ENCODE measurements around the gene DTNB.
A peak's percentile ranks its signal among the peaks of the same experiment; 100 is the strongest.

The DTNB gene

GRCh38 chr2:25368660-25369059 lies 304.7 kb downstream of the DTNB start:
- DNase-seq (ENCODE audit: low read depth) = no peak

GRCh38 chr2:25367296-25367695 lies 306.1 kb downstream of the DTNB start:
- H3K4me3 ChIP-seq (ENCODE audit: low read depth, low read length) = no peak overlapping the region

More at GRCh38 chr2:25368660-25369059, 304.7 kb downstream of the DTNB start:
- H3K4me3 ChIP-seq (ENCODE audit: low read depth, low read length) = no peak overlapping the region

GRCh38 chr2:25366629-25367028 lies 306.7 kb downstream of the DTNB start:
- DNase-seq (ENCODE audit: low read depth) = no peak

More at GRCh38 chr2:25367296-25367695, 306.1 kb downstream of the DTNB start:
- DNase-seq (ENCODE audit: low read depth) = no peak

GRCh38 chr2:25365241-25365640 lies 308.1 kb downstream of the DTNB start:
- no peak overlapping the region for H3K4me3 ChIP-seq (ENCODE audit: low read depth, low read length)
- DNase-seq (ENCODE audit: low read depth) = no peak

More at GRCh38 chr2:25366629-25367028, 306.7 kb downstream of the DTNB start:
- H3K4me3 ChIP-seq (ENCODE audit: low read depth, low read length) = no peak overlapping the region

- no peak overlapping the region for H3K4me3 ChIP-seq (ENCODE audit: low read depth, low read length)
- DNase-seq (ENCODE audit: low read depth) = no peak
These were observed 309.6 kb downstream of the DTNB start for GRCh38 chr2:25363733-25364132.

GRCh38 chr2:25362434-25363145 lies 310.8 kb downstream of the DTNB start:
- no peak for DNase-seq (ENCODE audit: low read depth)
- H3K4me3 ChIP-seq (ENCODE audit: low read depth, low read length) = peak overlapping the region; percentile 28

- DNase-seq (ENCODE audit: low read depth) = peak; percentile 52
These were observed 311.3 kb downstream of the DTNB start for GRCh38 chr2:25362049-25362433.

GRCh38 chr2:25361261-25362048 lies 311.9 kb downstream of the DTNB start:
- peak overlapping the region; percentile 28 for H3K4me3 ChIP-seq (ENCODE audit: low read depth, low read length)
- no peak for DNase-seq (ENCODE audit: low read depth)

More at GRCh38 chr2:25362049-25362433, 311.3 kb downstream of the DTNB start:
- peak overlapping the region; percentile 28 for H3K4me3 ChIP-seq (ENCODE audit: low read depth, low read length)

GRCh38 chr2:25358836-25359235 lies 314.5 kb downstream of the DTNB start:
- no peak for DNase-seq (ENCODE audit: low read depth)
- no peak overlapping the region for H3K4me3 ChIP-seq (ENCODE audit: low read depth, low read length)

GRCh38 chr2:25358249-25358815 lies 315.0 kb downstream of the DTNB start:
- no peak for DNase-seq (ENCODE audit: low read depth)
- H3K4me3 ChIP-seq (ENCODE audit: low read depth, low read length) = no peak overlapping the region

GRCh38 chr2:25356088-25356487 lies 317.3 kb downstream of the DTNB start:
- DNase-seq (ENCODE audit: low read depth) = no peak
- no peak overlapping the region for H3K4me3 ChIP-seq (ENCODE audit: low read depth, low read length)

GRCh38 chr2:25355270-25355669 lies 318.1 kb downstream of the DTNB start:
- DNase-seq (ENCODE audit: low read depth) = no peak

GRCh38 chr2:25354116-25354515 lies 319.3 kb downstream of the DTNB start:
- no peak for DNase-seq (ENCODE audit: low read depth)
- no peak overlapping the region for H3K4me3 ChIP-seq (ENCODE audit: low read depth, low read length)

More at GRCh38 chr2:25355270-25355669, 318.1 kb downstream of the DTNB start:
- H3K4me3 ChIP-seq (ENCODE audit: low read depth, low read length) = no peak overlapping the region

- peak; percentile 70 for DNase-seq (ENCODE audit: low read depth)
- no peak overlapping the region for H3K4me3 ChIP-seq (ENCODE audit: low read depth, low read length)
These were observed 324.0 kb downstream of the DTNB start for GRCh38 chr2:25349397-25349796.

- DNase-seq (ENCODE audit: low read depth) = no peak
- H3K4me3 ChIP-seq (ENCODE audit: low read depth, low read length) = no peak overlapping the region
These were observed 325.5 kb downstream of the DTNB start for GRCh38 chr2:25347846-25348245.

- no peak overlapping the region for H3K4me3 ChIP-seq (ENCODE audit: low read depth, low read length)
- DNase-seq (ENCODE audit: low read depth) = no peak
These were observed 326.1 kb downstream of the DTNB start for GRCh38 chr2:25347205-25347815.

GRCh38 chr2:25343187-25343825 lies 330.1 kb downstream of the DTNB start:
- H3K4me3 ChIP-seq (ENCODE audit: low read depth, low read length) = no peak overlapping the region
- DNase-seq (ENCODE audit: low read depth) = no peak

GRCh38 chr2:25342372-25343186 lies 330.8 kb downstream of the DTNB start:
- H3K4me3 ChIP-seq (ENCODE audit: low read depth, low read length) = peak overlapping the region; percentile 59
- DNase-seq (ENCODE audit: low read depth) = peak; percentile 40

Data from skeletal muscle cell (primary cell).